SK-MEL-5 (cell line): ENCODE results near the gene PREX1. TPM values are rescaled to one million over a fixed set of nuclear protein-coding genes. Genes with fewer than 3 reads are reported as not detected.

Experiments used
- DNase-seq: peaks from one replicate; pipeline ENCODE4 v3.0.0-alpha.2; 2016; ENCODE audit warnings: low read depth, low spot score
- in situ Hi-C: cut with HindIII; loops from 2 replicates; pipeline ENCODE4 v1.10.0; 2016; ENCODE audit warnings: low sequenced_read_pairs, high pct_unique_total_duplicates, low pct_unique_long_range_greater_than_20kb
- total RNA-seq: library from RNA; depleted of rRNA; stranded (reverse); fragments of >200 nt; shearing (Covaris generic); gene quantifications from 2 replicates; pipeline ENCODE4 v1.2.3, GENCODE V29; 2014

The PREX1 gene
- total RNA-seq, 1 experiment from 2014 or later = 10.0 TPM

GRCh38 chr20:48710341-48711043, 117.3 kb downstream of the PREX1 start:
- in situ Hi-C loops = no loop called here
- DNase-seq = no peak

GRCh38 chr20:48709744-48710143, 118.1 kb downstream of the PREX1 start:
- in situ Hi-C loops = no loop called here
- DNase-seq = peak; percentile 99

GRCh38 chr20:48709058-48709691, 118.6 kb downstream of the PREX1 start:
- in situ Hi-C loops = no loop called here
- DNase-seq = no peak

DNA sequence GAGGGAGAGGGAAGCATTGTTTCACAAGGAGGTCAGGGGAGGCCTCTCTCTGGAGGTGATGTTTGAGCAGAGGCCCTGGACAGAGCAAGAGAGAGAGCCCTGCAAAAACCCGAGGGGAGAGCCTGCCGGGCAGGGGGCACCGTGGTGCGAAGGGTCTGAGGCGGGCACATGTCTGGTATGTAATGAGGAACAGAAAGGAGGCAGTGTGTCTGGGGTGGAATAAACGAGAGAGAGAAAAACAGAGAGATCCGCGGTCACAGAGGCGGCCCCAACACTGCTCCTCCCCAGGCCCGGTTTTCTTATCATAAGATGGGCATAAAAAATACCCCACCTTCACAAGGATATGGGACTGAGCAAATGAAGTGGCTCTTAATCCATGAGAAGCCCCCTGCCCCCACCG, 119.2 kb downstream of the PREX1 start:
- in situ Hi-C loops = no loop called here
- no peak for DNase-seq

- in situ Hi-C loops = no loop called here
- DNase-seq = no peak
Observed at GRCh38 chr20:48708116-48708515, 119.7 kb downstream of the PREX1 start.

DNA sequence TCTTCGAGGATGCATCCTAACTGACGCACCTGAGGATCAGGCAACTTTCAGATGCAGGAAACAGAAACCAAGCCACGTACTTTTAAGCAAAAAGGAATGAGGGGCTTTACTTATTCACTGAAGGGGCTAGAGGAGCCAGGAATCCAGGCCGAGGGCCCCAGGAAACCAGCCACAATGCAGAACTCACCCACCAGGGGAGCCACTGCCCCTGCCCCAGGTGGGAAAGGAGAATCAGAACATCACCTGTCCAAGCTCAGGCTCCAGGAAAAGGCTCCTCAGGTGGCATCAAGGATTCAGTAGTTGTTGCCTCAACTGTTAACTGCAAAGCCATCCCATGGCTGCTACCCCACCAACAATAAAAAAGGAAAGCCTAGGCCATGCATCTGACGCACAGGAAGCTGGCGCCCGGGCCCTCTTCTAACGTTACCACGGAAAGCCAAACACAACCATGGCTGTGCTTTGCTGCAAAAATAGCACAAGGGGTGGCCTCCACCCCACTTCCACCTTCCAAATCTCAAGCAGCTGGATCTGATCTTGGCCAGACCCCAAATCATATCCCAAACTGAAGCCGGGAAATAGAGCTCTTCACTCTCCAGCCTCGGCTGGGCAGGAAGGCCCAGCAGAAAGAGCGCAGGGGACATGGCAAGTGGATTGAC, 121.0 kb downstream of the PREX1 start:
- in situ Hi-C loops = no loop called here
- DNase-seq = no peak

GRCh38 chr20:48706116-48706656, 121.6 kb downstream of the PREX1 start:
- in situ Hi-C loops = no loop called here
- DNase-seq = no peak

DNA sequence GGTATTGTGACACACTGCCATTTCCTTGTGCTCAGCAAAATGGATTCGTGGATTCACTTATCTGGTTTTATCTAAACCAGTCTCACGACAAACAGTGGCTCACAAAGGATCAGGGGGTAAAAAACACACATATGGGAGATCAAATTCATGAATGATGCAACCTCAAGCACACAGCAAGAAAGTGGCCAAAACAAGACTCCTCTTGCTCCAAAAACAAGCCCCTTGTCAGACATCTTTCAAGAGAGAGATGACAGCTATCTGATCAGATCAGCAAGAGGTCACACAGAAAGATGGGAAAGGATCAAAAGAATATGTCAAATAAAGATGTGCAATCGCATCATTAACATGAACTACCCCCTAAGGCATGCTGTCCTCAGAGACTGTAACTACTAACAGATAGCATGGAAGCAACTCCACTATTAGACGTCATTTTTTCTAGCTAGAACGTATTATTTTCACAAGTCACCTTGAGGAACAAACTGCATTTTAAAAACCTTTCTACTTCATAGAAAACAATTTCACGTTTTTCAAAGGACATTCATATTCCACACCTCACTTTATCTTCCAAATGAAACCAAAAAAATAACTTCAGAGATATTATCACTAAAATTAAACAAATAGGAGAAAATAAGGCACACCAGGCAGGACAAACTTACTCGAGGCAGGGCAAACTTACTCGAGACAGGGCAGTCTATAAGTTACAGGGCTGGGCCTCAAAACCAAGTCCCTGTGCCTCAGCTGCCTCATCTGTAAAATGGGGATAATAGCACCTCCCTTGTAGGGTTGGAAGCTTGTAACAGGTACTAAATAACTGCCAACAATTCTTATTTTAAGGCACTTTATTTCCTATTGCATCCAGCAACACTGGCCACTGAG, 122.3 kb downstream of the PREX1 start:
- in situ Hi-C loops = no loop called here
- DNase-seq = no peak

DNA sequence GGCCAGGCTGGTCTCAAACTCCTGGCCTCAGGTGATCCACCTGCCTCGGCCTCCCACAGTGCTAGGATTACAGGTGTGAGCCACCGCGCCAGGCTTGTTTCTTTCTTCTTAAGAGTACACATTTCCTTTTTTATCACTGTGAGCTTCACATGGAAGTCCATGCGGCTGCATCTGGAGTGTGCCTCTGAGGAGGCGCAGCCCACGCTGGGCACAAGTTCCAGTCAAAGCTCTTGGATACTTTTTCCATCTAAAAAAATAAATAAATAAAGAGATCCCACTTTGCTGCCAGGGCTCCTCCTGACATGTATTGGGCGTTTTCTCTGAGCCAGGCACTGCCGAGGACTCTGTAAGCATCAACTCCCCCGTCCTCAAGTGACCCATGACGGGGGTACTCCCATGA, 123.0 kb downstream of the PREX1 start:
- no peak for DNase-seq
- in situ Hi-C loops = no loop called here

DNA sequence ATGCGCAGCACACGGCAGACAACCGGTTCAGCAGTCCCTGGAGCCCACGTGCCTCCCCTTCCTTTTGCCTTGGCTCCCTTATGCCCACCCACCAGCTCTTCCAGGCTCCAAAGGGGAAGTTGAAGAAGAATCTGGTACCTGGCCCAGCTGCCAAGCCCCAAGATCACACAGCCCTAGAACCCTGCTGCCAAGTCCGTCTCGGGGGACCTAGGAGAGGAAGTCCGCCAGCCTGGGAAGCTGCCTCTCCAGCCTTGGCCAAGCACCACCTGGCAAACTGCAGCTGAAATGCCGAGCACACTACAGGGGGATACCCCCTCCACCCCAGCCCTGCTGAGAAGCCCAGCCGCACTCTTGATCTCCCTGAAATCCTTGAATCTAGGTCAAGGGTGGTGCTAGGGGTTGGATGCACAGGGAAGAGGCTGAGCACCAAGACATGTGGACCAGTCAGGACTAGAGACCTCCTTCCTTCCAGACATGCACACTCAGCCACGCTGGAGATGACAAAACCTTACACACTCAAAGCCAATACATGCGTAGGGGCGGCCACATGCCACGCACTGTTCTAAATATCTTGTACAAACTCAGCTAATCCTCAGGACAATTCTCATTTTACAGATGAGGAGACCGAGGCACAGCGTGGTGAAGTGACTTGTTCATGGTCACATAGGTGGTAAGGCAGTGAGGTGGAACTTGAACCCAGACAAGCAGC, 124.1 kb downstream of the PREX1 start:
- in situ Hi-C loops = no loop called here
- no peak for DNase-seq

GRCh38 chr20:48703107-48703506, 124.7 kb downstream of the PREX1 start:
- in situ Hi-C loops = no loop called here
- DNase-seq = no peak

- no peak for DNase-seq
- in situ Hi-C loops = no loop called here
Observed at GRCh38 chr20:48702455-48702913, 125.3 kb downstream of the PREX1 start.

DNA sequence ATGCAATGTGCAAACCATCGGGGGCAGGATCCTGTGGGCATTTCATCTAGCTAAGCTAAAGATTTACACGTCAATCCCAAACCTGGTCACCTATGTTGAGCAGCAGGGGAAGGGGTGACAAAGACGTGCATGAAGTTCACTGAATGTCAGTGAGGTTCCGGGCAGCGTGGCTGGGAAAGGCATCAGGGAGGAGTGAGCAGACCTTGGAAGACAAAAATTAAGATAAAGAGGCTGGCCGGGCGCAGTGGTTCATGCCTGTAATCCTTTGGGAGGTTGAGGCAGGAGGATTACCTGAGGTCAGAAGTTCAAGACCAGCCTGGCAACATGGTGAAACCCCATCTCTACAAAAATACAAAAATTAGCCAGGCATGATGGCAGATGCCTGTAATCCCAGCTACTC, 126.1 kb downstream of the PREX1 start:
- DNase-seq = no peak

GRCh38 chr20:48698507-48699267, 129.1 kb downstream of the PREX1 start:
- DNase-seq = peak; percentile 62
- in situ Hi-C loops = no loop called here

More for the DNA sequence above, 126.1 kb downstream of the PREX1 start:
- in situ Hi-C loops = no loop called here

DNA sequence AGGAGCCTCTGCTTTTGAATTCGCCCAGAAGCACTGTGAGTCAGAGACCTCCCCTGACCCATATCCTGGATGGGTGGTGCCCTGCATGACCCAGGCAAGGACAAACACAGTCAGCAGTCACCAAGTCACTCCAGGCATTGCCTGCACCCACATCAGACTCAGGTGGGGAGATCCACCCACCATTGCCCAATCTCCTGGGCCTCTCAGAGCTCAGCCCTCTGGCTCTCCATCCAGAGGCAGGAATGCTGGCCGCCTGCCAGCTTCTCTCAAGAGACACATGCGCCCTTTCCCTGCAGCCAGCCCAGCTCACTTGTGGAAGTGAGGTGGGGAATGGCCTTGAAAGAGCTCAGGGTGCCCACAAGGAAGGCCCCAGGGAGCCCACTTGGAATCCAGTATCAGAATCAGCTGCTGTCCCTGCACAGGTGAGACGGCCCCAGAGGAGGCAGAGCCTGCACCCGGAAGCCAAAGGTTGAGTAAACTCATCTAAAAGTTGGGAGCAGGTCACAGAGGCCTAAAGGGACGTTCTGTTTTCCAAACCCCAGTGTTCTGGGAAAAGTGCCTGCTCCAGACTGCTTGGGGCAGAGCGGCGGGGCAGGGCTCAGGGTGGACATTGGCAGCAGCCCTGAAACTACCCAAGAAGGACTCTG, 129.8 kb downstream of the PREX1 start:
- in situ Hi-C loops = no loop called here
- peak; percentile 55 for DNase-seq

- no peak for DNase-seq
- in situ Hi-C loops = no loop called here
Observed at GRCh38 chr20:48696671-48697070, 131.1 kb downstream of the PREX1 start.
